IPS DF 19.7 (cell line): ENCODE results near the gene DNAAF5.
"Not testable (repeated sequence)": the region's sequence is repeated elsewhere in the genome, so short reads cannot be mapped to it uniquely, and the experiment has no call there.

Experiments used
- DNase-seq: peaks from one replicate; pipeline ENCODE4 v3.0.0-alpha.2; 2013; ENCODE audit warnings: low read depth, low spot score

The DNAAF5 gene

GRCh38 chr7:729140-730000 lies 2.9 kb downstream of the DNAAF5 start:
- DNase-seq = no peak

GRCh38 chr7:730501-731439 lies 4.3 kb downstream of the DNAAF5 start:
- DNase-seq = no peak

GRCh38 chr7:731440-732085 lies 5.1 kb downstream of the DNAAF5 start:
- DNase-seq = no peak

- no peak for DNase-seq
Measured at GRCh38 chr7:732094-732541, 5.6 kb downstream of the DNAAF5 start.

- DNase-seq = no peak
Measured at GRCh38 chr7:732556-732955, 6.1 kb downstream of the DNAAF5 start.

GRCh38 chr7:734214-734613 lies 7.7 kb downstream of the DNAAF5 start:
- no peak for DNase-seq

GRCh38 chr7:734808-735207 lies 8.3 kb downstream of the DNAAF5 start:
- DNase-seq = no peak

GRCh38 chr7:738241-738640 lies 11.7 kb downstream of the DNAAF5 start:
- no peak for DNase-seq

GRCh38 chr7:738723-739454 lies 12.4 kb downstream of the DNAAF5 start:
- no peak for DNase-seq

GRCh38 chr7:739455-739982 lies 13.0 kb downstream of the DNAAF5 start:
- DNase-seq = no peak

- no peak for DNase-seq
Measured at GRCh38 chr7:739983-740942, 13.8 kb downstream of the DNAAF5 start.

- no peak for DNase-seq
Measured at GRCh38 chr7:741191-741671, 14.7 kb downstream of the DNAAF5 start.

- DNase-seq = no peak
Measured at GRCh38 chr7:741850-742249, 15.4 kb downstream of the DNAAF5 start.

- DNase-seq = no peak
Measured at GRCh38 chr7:742791-743190, 16.3 kb downstream of the DNAAF5 start.

- DNase-seq = not testable (repeated sequence)
Measured at GRCh38 chr7:743341-744127, 17.0 kb downstream of the DNAAF5 start.

GRCh38 chr7:744128-744520 lies 17.6 kb downstream of the DNAAF5 start:
- DNase-seq = not testable (repeated sequence)

- no peak for DNase-seq
Measured at GRCh38 chr7:744854-745430, 18.4 kb downstream of the DNAAF5 start.

GRCh38 chr7:745431-746154 lies 19.1 kb downstream of the DNAAF5 start:
- no peak for DNase-seq
